NCI-H1105 (cell line): ENCODE measurements around the gene SORBS1.

ENCODE experiments used
- DNase-seq: peaks from one replicate; lab custom pipeline; 2025; lab: John Stamatoyannopoulos, UW

Gene SORBS1

GRCh38 chr10:95565336-95565735, 4.2 kb upstream of the SORBS1 start:
- DNase-seq, result no peak

GRCh38 chr10:95564291-95564690, 3.1 kb upstream of the SORBS1 start:
- DNase-seq, result no peak

GRCh38 chr10:95562341-95562965, 1.3 kb upstream of the SORBS1 start:
- DNase-seq, result no peak

- DNase-seq, result no peak
Measured at GRCh38 chr10:95561864-95562177, 650 bp upstream of the SORBS1 start.

GRCh38 chr10:95560278-95561176, 644 bp downstream of the SORBS1 start:
- no peak for DNase-seq

GRCh38 chr10:95559896-95560277, 1.3 kb downstream of the SORBS1 start:
- DNase-seq, result no peak

GRCh38 chr10:95559471-95559870, 1.7 kb downstream of the SORBS1 start:
- DNase-seq, result no peak

GRCh38 chr10:95558593-95559320, 2.4 kb downstream of the SORBS1 start:
- DNase-seq, result no peak

GRCh38 chr10:95556994-95557767, 4.0 kb downstream of the SORBS1 start:
- DNase-seq, result no peak

GRCh38 chr10:95553674-95554073, 7.5 kb downstream of the SORBS1 start:
- DNase-seq, result no peak

GRCh38 chr10:95552679-95553342, 8.4 kb downstream of the SORBS1 start:
- DNase-seq, result no peak

- DNase-seq, result no peak
Measured at GRCh38 chr10:95550073-95550672, 11.0 kb downstream of the SORBS1 start.

- DNase-seq, result no peak
Measured at GRCh38 chr10:95547791-95548435, 13.3 kb downstream of the SORBS1 start.

- no peak for DNase-seq
Measured at GRCh38 chr10:95547197-95547596, 14.0 kb downstream of the SORBS1 start.

- DNase-seq, result no peak
Measured at GRCh38 chr10:95545981-95546380, 15.2 kb downstream of the SORBS1 start.

- no peak for DNase-seq
Measured at GRCh38 chr10:95544783-95545500, 16.2 kb downstream of the SORBS1 start.

- DNase-seq, result no peak
Measured at GRCh38 chr10:95543459-95543858, 17.7 kb downstream of the SORBS1 start.

- no peak for DNase-seq
Measured at GRCh38 chr10:95542761-95543160, 18.4 kb downstream of the SORBS1 start.

GRCh38 chr10:95542330-95542729, 18.8 kb downstream of the SORBS1 start:
- peak; percentile 33 for DNase-seq

GRCh38 chr10:95540514-95541052, 20.6 kb downstream of the SORBS1 start:
- DNase-seq, result no peak
